RKO (cell line): Measurements from ENCODE around the gene ADAMTS17.

ENCODE experiments used
- DNase-seq: peaks from one replicate; pipeline ENCODE4 v3.0.0-alpha.2; 2016; ENCODE audit warnings: low spot score

ADAMTS17 gene

GRCh38 chr15:100276506-100276905 lies 65.3 kb downstream of the ADAMTS17 start:
- no peak for DNase-seq

GRCh38 chr15:100275641-100276040 lies 66.1 kb downstream of the ADAMTS17 start:
- no peak for DNase-seq

DNA sequence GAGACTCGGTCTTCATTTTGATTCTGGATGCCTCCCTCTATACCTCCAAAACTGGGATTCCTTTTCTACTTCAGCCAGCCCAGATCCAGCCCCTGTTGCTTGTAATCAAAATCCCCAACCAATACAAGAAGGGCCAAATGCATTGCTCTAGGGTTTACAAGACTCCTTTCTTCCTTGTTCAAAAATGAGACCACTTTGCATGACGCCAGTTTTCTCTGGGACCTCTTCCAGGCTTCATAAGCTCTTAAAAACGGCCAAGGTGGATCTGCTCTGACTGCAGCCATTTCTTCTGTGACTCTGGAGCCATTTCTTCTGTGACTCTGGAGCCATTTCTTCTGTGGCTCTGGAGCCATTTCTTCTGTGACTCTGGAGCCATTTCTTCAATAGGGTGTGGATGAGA lies 71.9 kb downstream of the ADAMTS17 start:
- no peak for DNase-seq

DNA sequence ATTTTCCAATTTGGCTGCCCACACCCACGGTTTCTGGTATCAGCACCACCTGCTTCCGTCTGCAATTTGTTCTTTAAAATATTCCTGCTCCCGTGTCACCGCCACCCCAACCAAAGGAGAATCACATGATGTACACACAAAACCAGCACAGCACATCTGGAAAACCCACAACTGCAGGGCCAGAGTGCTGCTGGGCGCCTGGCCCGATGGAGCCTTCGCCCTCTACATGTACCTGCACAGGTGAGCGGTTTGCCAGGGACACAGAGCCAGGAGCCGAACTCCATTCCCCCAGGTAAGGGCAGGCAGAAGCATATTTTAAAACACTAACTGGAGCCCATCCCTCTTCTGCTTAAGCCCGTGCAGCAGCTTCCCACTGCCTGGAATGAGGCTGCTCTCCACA lies 75.6 kb downstream of the ADAMTS17 start:
- DNase-seq: no peak

GRCh38 chr15:100265641-100266035 lies 76.1 kb downstream of the ADAMTS17 start:
- no peak for DNase-seq

DNA sequence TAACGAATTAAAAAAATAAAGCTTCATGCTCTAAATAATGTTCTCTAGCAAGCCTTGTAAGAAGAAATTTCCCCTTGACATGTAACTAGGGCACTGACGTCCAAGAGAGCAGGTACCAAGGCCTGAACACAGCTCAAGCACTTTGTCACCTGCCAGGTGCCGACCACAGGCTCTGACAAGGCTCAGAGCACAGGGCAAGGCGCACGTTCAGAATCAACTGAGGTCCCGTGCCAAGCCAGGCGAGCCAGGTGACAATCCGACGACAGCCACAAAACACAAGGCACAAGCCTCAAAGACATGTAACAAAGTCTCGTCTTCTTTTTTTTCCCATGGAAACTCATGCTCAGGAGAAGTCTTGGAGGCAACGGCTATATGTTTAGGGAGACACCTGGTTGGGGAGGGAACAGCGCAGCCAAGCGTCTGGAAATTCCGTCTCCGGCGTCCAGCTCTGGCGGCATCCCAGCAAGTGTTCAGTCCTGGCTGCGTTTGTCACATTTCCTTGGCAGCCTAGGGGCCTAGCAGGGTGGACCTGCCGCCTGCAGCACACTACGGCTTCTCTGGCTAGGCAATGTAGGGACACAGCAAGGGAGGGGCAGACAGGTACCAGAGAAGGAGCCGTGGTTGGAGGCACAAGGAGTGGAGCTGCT lies 76.7 kb downstream of the ADAMTS17 start:
- no peak for DNase-seq

DNA sequence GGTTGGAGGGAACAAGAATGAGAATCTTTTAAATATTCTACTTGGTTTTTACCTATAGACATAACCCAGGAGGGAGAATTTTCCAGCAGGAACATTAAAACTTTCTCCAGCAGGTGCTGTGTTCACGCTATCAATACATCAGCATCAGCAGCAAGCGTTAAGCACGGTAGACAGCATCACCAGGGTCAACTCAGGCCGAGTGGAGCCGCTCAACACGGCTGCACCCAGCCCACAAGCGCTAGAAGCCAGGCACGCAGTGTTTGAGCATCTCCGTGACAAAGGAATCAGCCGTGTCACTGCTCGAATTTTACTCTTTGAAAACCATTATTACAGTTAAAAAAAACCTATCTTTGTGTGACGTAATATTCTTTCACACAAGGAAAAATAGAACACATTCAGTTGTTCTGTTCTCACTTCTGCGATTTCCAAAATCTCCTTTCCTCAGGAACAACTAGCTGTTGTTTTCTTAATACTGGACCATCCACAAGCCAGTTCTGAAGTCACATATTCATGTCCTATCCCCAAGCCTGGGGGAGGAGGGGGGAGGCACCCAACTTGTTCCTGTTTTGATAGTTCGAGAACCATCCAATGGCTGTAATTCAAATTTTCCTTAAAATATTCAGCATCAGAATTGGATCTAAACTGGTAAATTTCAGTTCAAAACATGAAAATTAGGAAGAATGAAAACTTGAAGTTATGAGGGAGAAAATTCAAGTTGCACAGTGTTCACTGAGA lies 77.9 kb downstream of the ADAMTS17 start:
- no peak for DNase-seq

GRCh38 chr15:100263031-100263430 lies 78.7 kb downstream of the ADAMTS17 start:
- no peak for DNase-seq

- no peak for DNase-seq
Measured at GRCh38 chr15:100261302-100262240, 80.2 kb downstream of the ADAMTS17 start.

GRCh38 chr15:100259266-100259665 lies 82.5 kb downstream of the ADAMTS17 start:
- DNase-seq: no peak

- no peak for DNase-seq
Measured at GRCh38 chr15:100256970-100257650, 84.7 kb downstream of the ADAMTS17 start.

DNA sequence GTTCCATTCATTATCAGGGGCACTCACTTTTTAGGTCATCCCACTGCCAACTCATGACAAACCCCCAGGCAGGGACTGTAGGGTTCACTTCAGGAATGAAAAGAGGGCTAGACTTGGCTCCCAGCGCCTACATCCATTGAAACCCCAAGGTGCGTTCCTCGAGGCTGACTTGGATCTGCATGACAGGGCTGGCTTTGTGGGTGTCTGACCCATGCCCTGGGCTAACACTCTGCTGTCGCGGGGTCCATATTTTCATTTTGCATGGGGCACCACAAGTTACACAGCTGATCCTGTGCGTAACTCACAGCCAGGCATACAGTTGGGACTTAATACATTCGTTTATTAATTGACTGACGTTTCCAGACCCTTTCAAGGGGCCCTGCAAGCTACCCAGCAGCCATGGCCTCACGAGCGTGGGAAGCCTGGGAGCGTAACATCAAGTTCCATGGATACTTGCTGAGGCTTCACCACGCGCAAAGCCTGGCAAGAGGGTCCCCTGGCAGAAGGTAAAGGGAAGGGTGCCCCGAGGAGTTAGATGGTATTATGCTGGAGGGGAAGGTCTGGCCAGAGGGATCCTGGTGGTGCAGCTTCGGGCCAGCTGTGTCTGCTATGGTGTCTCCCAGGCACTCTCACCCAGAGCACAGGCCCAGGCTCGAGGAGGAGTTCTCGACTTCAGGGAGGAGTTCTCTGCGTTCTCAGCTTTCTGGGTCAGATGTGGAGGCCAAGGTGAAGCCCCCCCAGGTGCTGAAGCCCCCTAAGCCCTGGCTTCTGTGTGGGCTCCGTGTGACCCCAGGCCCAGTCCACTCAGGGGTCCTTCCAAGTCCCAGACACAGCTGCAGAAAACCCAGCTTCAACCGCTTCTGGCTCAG lies 85.4 kb downstream of the ADAMTS17 start:
- DNase-seq: no peak

DNA sequence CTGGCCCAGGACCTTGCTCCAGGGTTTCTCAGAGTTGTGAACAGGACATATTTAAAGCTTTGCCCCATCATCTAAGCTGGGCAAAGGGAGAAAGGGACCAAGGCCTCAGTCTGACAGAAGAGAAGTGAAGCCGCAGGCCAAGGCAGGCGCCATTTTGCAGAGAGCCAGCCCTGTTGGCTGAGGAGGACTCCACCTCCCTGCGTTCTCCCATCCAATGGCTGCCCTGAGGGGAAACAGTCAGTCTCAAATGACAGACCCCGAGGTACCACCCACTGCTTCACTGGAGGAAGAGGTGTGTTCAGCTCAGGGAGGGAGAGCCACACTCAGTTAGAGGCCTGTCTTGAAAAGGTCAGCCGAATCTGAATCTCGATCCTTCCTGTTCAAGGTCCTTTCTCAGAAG lies 86.1 kb downstream of the ADAMTS17 start:
- DNase-seq: no peak

GRCh38 chr15:100254691-100255090 lies 87.1 kb downstream of the ADAMTS17 start:
- DNase-seq: no peak

GRCh38 chr15:100254285-100254684 lies 87.5 kb downstream of the ADAMTS17 start:
- DNase-seq: no peak

DNA sequence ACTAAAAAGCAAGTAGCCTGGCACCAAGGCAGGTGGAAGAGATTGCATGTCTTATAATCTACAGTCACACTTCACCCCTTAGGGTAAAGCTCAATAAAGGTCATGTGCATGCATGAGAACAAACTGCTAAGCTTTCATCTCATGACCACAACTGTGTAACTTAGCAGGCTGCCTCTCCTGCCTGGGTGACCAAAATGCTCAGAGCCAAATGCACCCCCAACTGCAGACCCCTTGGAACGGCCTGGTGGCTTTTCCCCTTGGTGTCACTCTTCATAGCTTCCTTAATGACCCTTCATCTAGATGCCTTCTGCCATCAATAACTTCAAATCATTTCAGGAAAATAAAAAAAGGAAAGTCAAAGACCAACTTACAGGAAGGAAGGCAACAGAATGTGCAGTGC lies 88.1 kb downstream of the ADAMTS17 start:
- no peak for DNase-seq

GRCh38 chr15:100252779-100253417 lies 88.9 kb downstream of the ADAMTS17 start:
- DNase-seq: no peak

GRCh38 chr15:100252359-100252758 lies 89.4 kb downstream of the ADAMTS17 start:
- no peak for DNase-seq

GRCh38 chr15:100250176-100250800 lies 91.5 kb downstream of the ADAMTS17 start:
- no peak for DNase-seq
